Fibroblast of skin of abdomen (primary cell): ENCODE data around the gene ZSCAN4. TPM values are rescaled to one million over a fixed set of nuclear protein-coding genes. Genes with fewer than 3 reads are reported as not detected.
A peak's percentile ranks its signal among the peaks of the same experiment; 100 is the strongest.

ENCODE experiments used
- DNase-seq: peaks from one replicate; pipeline ENCODE4 v3.0.0-alpha.2; 2013
- polyA plus RNA-seq, 2 experiments: library from polyadenylated mRNA; unstranded; fragments of 120-200 nt; gene quantifications; one replicate each; pipeline ENCODE4 v1.2.1, GENCODE V29; 2013; ENCODE audit not compliant: insufficient read length in 2 of 2

ZSCAN4 gene, protein sequence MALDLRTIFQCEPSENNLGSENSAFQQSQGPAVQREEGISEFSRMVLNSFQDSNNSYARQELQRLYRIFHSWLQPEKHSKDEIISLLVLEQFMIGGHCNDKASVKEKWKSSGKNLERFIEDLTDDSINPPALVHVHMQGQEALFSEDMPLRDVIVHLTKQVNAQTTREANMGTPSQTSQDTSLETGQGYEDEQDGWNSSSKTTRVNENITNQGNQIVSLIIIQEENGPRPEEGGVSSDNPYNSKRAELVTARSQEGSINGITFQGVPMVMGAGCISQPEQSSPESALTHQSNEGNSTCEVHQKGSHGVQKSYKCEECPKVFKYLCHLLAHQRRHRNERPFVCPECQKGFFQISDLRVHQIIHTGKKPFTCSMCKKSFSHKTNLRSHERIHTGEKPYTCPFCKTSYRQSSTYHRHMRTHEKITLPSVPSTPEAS
- not detected for polyA plus RNA-seq (2013, experiment 1 of 2; ENCODE audit: insufficient read length)
- polyA plus RNA-seq (2013, experiment 2 of 2; ENCODE audit: insufficient read length) = 0.05 TPM

DNA sequence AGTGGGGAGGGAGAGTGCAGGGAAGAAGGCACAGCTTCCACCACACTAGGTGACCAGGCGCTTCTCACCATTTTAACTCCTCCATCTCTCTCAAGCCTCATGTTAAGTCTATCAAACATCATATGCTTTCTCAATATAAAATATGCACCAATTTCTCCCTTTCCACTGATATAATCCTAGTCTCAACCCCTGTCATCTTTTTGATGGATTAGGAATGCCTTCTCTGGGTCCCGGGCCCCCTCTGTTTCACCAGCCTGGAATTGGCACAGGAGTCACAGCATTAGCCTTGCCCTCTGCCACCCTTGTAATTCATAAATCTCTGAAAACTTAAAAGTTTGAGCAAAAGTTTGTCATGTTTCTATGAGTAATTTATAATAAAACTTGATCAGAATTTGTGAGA lies at the start of gene ZSCAN4:
Gene ZSCAN4 (plus strand): TSS at position 301 of the 400 bp plus-strand sequence. CDS start 7,211 bp downstream, outside the sequence.
- DNase-seq = no peak

GRCh38 chr19:57620673-57621348 lies 47.9 kb upstream of the ZSCAN4 start:
- no peak for DNase-seq

DNA sequence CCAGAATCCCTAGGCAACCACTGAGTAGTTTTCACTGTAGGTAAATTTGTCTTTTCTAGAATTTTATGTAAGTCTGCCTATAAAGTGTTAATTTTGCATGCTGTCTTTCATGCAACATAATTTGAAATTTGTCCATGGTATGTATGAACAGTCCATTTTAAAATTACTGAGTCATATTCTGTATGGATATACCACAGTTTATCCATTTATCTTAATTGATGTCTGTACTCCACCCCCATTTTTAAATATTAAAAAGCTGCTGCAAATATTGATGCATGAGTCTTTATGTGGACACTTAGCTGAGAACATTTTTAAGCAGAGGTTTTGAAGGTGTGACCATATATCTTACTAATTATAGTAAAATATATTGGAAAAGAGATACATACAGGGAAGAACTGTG lies 45.6 kb upstream of the ZSCAN4 start:
- DNase-seq = no peak

DNA sequence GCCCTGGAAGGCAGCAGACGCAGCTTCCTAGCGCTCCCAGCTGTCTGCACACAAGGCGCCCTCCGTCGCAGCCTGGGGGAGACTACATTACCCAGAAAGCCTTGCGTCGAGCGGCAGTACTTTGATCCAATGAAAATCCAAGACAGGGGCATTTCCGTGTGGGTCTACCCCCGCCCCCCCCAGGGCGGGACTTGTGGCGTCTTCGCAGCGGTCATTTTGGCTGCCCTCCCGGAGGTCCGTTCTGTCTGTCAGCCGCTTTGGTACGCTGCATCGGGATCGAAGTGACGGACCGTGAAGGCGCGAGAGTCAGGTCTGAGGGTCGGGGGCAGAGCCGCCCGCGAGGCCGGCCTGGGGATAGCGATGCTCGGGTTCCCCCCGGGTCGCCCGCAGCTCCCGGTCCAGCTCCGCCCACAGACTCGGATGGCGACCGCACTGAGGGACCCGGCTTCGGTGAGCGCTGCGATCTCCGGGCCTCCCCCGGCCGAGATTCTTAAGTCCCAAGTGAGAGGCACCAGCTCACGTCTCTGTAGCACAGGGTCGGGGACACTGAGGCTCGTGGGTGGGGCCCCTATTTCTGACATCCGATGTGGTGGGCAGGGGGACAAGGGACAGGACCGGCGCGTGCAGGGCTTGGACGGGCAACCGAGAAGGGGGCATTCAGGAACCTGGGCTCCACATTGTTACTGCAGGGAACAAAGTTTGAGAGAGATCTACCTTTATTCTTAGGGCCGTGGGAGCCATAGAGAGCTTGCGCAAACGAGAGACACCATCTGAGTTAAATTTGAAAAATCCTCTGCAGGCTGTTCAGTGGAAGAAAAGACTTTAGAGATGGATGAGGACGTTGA lies 35.5 kb upstream of the ZSCAN4 start, which contains the start of gene ZNF211:
Gene ZNF211 (plus strand): TSS at position 182 of the 845 bp plus-strand sequence. CDS start 179 bp downstream, at position 361.
- DNase-seq = peak; percentile 95

DNA sequence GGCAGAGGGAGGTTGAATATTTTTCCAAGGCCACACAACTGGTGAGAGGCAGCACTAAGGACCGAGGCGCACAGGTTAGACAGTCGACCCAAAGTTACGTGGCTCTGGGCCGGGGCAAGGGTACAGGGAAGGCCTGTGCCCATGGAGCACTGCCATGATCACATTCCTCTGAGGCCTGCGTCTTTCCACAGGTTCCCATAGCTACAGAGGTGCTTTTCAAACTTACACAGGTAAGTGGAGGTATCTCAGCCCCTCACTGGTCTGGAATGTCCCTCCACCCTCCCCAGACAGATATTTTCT lies 35.0 kb upstream of the ZSCAN4 start:
- no peak for DNase-seq

GRCh38 chr19:57637379-57637778 lies 31.4 kb upstream of the ZSCAN4 start:
- DNase-seq = no peak

- DNase-seq = no peak
These were observed 27.0 kb upstream of the ZSCAN4 start for GRCh38 chr19:57641715-57642234.

GRCh38 chr19:57642396-57643046 lies 26.2 kb upstream of the ZSCAN4 start:
- no peak for DNase-seq

- DNase-seq = no peak
These were observed 25.0 kb upstream of the ZSCAN4 start for GRCh38 chr19:57643734-57644133.

- no peak for DNase-seq
These were observed 20.3 kb upstream of the ZSCAN4 start for GRCh38 chr19:57648331-57649003.

DNA sequence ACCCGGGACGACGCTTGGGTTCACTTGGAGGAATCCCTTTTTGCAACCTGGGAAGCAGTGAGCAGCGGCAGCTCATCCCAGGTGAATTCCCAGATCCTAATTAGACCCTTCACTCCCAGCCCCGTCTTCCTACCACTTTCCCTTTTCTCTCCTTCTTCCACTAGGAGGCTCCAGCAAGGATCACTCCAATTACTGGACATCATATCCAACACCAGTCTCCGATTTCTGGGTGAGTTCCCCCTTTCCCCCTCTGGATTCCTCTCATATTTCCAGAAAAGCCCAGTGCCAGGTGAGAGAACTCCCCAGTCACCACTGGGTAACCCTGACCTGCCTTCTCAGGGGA lies 17.1 kb upstream of the ZSCAN4 start:
- DNase-seq = no peak

DNA sequence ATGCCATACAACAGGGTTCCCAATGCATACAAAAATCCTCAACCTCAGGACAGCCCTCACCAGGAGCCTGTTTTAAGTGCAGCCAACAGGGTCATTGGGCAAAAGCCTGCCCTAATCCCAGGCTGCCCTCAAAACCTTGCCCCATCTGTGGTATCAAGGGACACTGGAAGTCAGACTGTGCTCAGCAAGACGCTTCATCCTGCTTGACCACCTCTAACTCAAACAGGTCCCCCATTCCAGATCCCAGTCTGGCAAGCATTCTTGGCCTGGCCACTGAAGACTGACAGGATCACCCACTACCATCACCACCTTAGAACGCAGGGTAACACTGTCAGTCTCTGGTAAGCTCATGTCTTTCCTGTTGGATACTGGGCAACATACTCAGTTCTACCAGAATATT lies 15.0 kb upstream of the ZSCAN4 start:
- DNase-seq = no peak

DNA sequence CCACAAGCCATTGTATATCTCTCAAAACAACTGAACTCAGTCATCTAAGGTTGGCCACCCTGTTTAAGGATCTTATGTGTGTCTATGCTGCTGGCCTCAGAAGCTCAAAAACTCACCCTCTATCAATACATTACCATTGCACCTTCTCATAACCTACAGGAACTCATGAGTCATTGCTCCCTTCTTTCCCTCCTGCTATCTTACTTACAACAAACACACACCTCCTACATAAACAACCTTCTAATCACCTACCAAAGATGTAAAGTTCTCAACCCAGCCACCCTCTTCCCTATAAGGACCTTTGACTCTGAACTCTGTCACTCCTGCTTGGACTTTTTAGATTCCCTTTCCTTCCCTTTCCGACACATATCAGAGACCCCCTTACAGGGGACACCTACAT lies 13.3 kb upstream of the ZSCAN4 start:
- no peak for DNase-seq

DNA sequence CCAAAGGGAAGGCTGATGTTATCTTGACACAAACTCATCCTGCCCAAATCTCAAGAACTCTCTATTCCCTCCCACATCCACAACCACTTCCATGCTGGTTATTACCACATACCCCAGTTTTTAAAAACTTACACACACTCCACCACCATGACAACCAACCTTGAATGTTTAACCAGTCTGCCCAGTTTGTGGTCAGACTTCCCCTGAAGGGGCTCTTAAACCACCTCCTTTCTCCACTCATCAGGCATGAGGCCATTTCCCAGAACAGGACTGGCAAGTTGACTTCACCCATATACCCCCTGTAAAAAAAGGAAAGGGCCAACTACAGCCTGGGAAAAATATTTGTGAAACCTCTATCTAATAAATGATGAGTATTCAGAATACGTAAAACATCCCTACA lies 12.4 kb upstream of the ZSCAN4 start:
- no peak for DNase-seq

DNA sequence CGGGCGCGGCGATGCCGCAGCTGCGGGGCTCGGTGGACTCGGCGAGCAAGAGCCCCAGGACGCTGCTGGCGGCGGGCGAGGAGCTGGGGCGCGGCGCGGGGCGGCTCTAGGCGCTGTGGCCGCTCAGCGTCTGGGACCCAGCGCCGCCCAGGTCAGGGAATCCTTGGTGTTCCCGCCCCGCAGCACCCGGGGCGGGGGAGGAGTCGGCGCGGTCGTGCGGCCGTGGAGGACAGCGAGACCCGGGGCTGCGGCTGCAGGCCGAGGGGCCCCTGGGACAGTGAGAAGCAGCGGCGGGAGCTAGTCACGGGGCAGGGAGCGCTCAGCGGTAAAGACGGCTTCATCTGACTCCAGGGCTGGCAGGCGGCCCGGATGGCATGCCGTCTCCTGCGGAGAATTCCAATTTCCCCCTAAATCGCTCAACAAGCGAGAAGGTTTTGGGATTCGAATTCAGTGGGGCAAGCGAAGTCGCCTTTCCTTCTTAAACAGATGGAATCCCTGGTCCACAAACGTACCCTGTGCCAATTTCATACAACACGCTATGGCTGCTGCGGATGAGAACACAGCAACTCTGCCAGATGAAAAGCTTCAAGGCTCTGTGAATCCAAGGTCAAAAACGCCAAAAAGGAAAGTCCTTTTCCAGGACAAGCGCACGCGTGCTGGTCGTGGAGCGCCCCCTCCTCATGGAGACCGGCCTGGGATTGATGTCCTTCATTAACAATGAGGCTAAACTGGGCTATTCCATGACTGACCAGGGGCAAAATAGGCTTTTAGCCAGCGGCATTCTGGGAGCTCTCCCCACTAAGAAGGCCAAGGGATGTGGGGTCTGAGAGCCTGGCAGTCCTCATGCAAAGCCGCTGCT lies 4.2 kb upstream of the ZSCAN4 start:
- peak; percentile 63 for DNase-seq

DNA sequence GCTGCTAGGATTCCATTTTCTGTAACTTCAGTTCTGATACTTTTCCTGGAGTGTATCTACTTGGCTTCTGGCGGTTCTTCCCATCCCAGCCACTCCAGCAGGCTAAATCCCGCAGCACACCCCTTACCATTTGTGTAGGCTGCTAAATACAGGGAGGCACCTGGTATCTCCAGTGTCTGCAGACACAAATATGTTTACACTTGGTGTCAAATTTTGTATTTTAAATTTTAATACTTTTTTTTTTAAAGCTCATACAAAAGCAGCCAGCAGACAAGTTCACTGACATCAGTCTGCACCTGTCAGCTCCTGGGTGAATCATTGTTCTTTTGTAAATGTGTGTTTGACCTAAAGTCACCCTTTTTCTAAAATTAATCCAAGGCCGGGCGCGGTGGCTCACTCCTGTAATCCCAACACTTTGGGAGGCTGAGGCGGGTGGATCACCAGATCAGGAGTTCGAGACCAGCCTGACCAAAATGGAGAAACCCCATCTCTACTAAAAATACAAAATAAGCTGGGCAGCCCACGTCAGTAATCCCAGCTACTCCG lies 3.4 kb upstream of the ZSCAN4 start:
- DNase-seq = no peak

- DNase-seq = no peak
These were observed 1.5 kb upstream of the ZSCAN4 start for GRCh38 chr19:57667228-57667627.

DNA sequence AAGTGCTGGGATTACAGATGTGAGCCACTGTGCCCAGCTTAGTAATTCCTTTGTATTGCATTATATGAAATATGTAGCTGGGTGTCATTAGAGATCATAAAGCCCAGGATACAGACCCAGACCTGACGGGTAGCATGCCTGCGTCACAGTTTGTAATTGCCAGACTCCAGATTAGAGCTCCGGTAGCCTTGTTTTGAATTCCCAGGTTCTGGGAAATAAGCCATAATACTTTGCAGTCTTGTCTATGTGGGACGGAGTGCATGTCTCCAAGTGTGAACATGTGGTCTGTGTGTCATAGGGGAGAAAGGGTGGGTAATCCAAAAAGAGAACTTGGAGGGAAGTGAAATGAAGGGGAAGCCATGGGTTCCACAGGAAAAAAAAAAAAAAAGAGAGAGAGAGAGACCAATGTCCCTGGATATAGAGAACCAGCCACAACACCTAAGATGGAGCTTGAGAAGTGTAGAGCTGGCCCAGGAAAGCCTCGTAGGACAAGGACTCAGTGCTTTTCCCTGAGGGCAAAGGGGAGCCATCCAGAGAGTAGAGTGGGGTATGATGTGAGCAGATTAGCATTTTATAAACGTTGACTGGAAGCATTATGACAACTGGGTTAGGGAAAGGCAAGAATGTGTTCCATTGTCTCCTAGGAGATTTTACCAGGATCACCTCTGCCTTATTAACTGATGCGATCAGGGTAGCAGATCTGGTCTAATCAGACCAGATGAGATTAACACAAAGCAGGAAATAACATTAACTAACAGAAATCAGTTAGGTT lies 2.6 kb downstream of the ZSCAN4 start:
- DNase-seq = no peak

DNA sequence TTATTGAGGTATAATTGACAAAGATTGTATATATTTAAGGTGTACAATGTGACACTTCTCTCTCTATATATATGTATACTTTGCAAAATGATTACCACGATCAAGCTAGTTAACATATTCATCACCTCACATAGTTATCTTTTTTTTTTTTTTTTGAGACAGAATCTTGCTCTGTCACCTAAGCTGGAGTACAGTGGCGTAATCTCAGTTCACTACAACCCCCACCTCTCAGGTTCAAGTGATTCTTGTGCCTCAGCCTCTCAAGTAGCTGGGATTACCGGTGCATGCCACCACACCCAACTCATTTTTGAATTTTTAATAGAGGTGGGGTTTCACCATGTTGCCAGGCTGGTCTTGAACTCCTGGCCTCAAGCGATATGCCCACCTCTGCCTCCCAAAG lies 3.7 kb downstream of the ZSCAN4 start:
- no peak for DNase-seq

- DNase-seq = peak; percentile 6
These were observed 7.1 kb downstream of the ZSCAN4 start for GRCh38 chr19:57675881-57676280.
